K562 (cell line): ENCODE measurements around the gene SLC35D2. TPM values are rescaled to one million over a fixed set of nuclear protein-coding genes. Genes with fewer than 3 reads are reported as not detected.

Experiments
- CCNT2 ChIP-seq: IDR thresholded peaks from 2 replicates; pipeline ENCODE4 v1.6.1; 2011; ENCODE audit warnings: borderline replicate concordance, low read depth, mild to moderate bottlenecking, moderate library complexity, mixed read lengths, low read length; ENCODE audit not compliant: insufficient read length; ENCODE audit errors: extremely low read depth
- FOXA1 ChIP-seq: fragments of 450-650 bp; IDR thresholded peaks from 2 replicates; pipeline ENCODE4 v1.6.1; 2016; ENCODE audit warnings: mild to moderate bottlenecking, borderline replicate concordance
- HMBOX1 ChIP-seq: sonication (generic); IDR thresholded peaks from 2 replicates; pipeline ENCODE4 v1.6.1; 2016
- NCOA6 ChIP-seq: fragments of 450-650 bp; IDR thresholded peaks from 2 replicates; pipeline ENCODE4 v1.6.1; 2017; ENCODE audit warnings: mild to moderate bottlenecking
- PCBP1 ChIP-seq: fragments of 200-400 bp; formaldehyde crosslinking; IDR thresholded peaks from 2 replicates; pipeline ENCODE4 v1.6.1; 2018; ENCODE audit warnings: mild to moderate bottlenecking, low read depth, low read length; ENCODE audit not compliant: poor library complexity, severe bottlenecking
- PML ChIP-seq: IDR thresholded peaks from 2 replicates; pipeline ENCODE4 v1.6.1; 2012; ENCODE audit warnings: low read length, inconsistent platforms
- SP1 ChIP-seq: sonication (generic); formaldehyde crosslinking; IDR thresholded peaks from 2 replicates; pipeline ENCODE4 v1.8.1; 2022; ENCODE audit warnings: mild to moderate bottlenecking, missing genetic modification reagents
- TAF7 ChIP-seq: fragments of 450-650 bp; IDR thresholded peaks from 2 replicates; pipeline ENCODE4 v1.6.1; 2016; ENCODE audit warnings: missing genetic modification characterization, missing compliant biosample characterization
- TGIF2 ChIP-seq: sonication (generic); formaldehyde crosslinking; IDR thresholded peaks from 2 replicates; pipeline ENCODE4 v1.8.1; 2022; ENCODE audit warnings: mild to moderate bottlenecking, missing genetic modification reagents, moderate library complexity
- ZBTB33 ChIP-seq: sonication (generic); formaldehyde crosslinking; IDR thresholded peaks from 2 replicates; pipeline ENCODE4 v1.8.1; 2023; ENCODE audit warnings: mild to moderate bottlenecking, missing genetic modification reagents
- ZHX1 ChIP-seq: fragments of 150-350 bp; conservative IDR thresholded peaks from 2 replicates; pipeline ENCODE4 v1.6.1; 2014; ENCODE audit warnings: low read length
- ZNF584 ChIP-seq: fragments of 200-800 bp; sonication (Bioruptor generic); IDR thresholded peaks from 2 replicates; pipeline ENCODE4 v1.6.1; 2016; ENCODE audit warnings: low read depth, mild to moderate bottlenecking, missing genetic modification characterization, missing compliant biosample characterization
- polyA plus RNA-seq, 8 experiments: library from polyadenylated mRNA; depleted of rRNA in 4 of 8; stranded (reverse) in 5 of 8; unstranded in 3 of 8; fragments of >200 nt; fragmentation: Nextera tagmentation in 2 of 8; fragmentation: Illumina TruSeq in 1 of 8; extraction: Ambion mirVana in 2 of 8; extraction: Trizol in 1 of 8; gene quantifications; 2 replicates each; pipeline versions ENCODE4 v1.2.1 to v1.2.3, GENCODE V29; 2011 to 2014; ENCODE audit warnings: inconsistent platforms in 1 of 8, missing spikeins in 1 of 8
- total RNA-seq, 7 experiments: library from RNA; depleted of rRNA in 6 of 7; stranded (reverse); fragments of >200 nt in 6 of 7; fragmentation: Illumina TruSeq in 2 of 7; extraction: Trizol in 2 of 7; gene quantifications; 2 replicates each; pipeline versions ENCODE4 v1.2.1 to v1.2.3, GENCODE V29; 2011 to 2021; ENCODE audit warnings: low replicate concordance in 1 of 7

SLC35D2 gene
- total and polyA plus RNA-seq, 9 of the 15 experiments (the other 6 are each of a cell fraction or from before 2014, with no cell fraction given) = 2.9 to 14.9 (median 11.7) TPM

GRCh38 chr9:96363175-96363967 lies 20.1 kb downstream of the SLC35D2 start (continued):
- no peak for TF ChIP-seq ZBTB33 (CRISPR knock-in tag)
- TF ChIP-seq SP1 (CRISPR knock-in tag) = no peak
- TF ChIP-seq HMBOX1 = no peak
- TF ChIP-seq CCNT2 = no peak
- no peak for TF ChIP-seq TAF7 (tag)
- TF ChIP-seq PML = no peak
- no peak for TF ChIP-seq NCOA6
- TF ChIP-seq ZHX1 = no peak
- no peak for TF ChIP-seq PCBP1
- TF ChIP-seq ZNF584 (CRISPR knock-in tag) = no peak
- no peak for TF ChIP-seq TGIF2
- no peak for TF ChIP-seq FOXA1
